Left cardiac atrium (tissue), 2 donors: ENCODE measurements around the gene CYP4Z1. TPM values are rescaled to one million over a fixed set of nuclear protein-coding genes. Genes with fewer than 3 reads are reported as not detected.

Experiments
- total RNA-seq, 2 donors: library from RNA; stranded (reverse); fragmentation: NEBNext Ultra II Directional; extraction: Animal tissue kit (Norgen Biotek cat#: 25700); gene quantifications; one replicate each; pipeline ENCODE4 v1.2.1, GENCODE V29; 2021
- donor health status: DM: no; HTN: yes; CAD: no; lungs with severe emphysema.
- donor health status: DM: yes; HTN: yes; CAD: no.

Gene CYP4Z1
- total RNA-seq, 2 donors from 2014 or later, result 0.29 to 1.1 TPM

Other genes with a start within 250 kb of the CYP4Z1 start
- gene CYP4A11, start 125.8 kb upstream of the CYP4Z1 start, total RNA-seq, result not detected
- 1 to 10 TPM; 2.6 to 3.0 TPM for gene CYP4X1, start 43.6 kb upstream of the CYP4Z1 start, total RNA-seq
- not detected for gene CYP4A22, start 70.2 kb downstream of the CYP4Z1 start, total RNA-seq
- 1 to 10 TPM; 1.6 to 1.9 TPM for gene PDZK1IP1, start 122.8 kb downstream of the CYP4Z1 start, total RNA-seq
- gene TAL1, start 165.0 kb downstream of the CYP4Z1 start, total RNA-seq, result 1 to 10 TPM; 4.0 to 5.1 TPM
- gene STIL, start 246.9 kb downstream of the CYP4Z1 start, total RNA-seq, result 1 to 10 TPM in 1 of 2 donors, under 1 TPM in 1; 0.81 to 1.4 TPM